Measurements from ENCODE around the gene ULK4.
"Not testable (repeated sequence)": the region's sequence is repeated elsewhere in the genome, so short reads cannot be mapped to it uniquely, and the experiment has no call there.

Gene ULK4

GRCh38 chr3:41290736-41291135, 671.2 kb downstream of the ULK4 start:
- no peak for FAIRE-seq

- no peak for FAIRE-seq
These were observed 671.6 kb downstream of the ULK4 start for GRCh38 chr3:41290306-41290705.

GRCh38 chr3:41288785-41289184, 673.1 kb downstream of the ULK4 start:
- no peak for FAIRE-seq

- FAIRE-seq, result no peak
These were observed 675.6 kb downstream of the ULK4 start for GRCh38 chr3:41286305-41286704.

- FAIRE-seq, result not testable (repeated sequence)
These were observed 677.0 kb downstream of the ULK4 start for GRCh38 chr3:41284934-41285333.

GRCh38 chr3:41277790-41278465, 684.0 kb downstream of the ULK4 start:
- FAIRE-seq, result no peak

GRCh38 chr3:41276191-41276590, 685.7 kb downstream of the ULK4 start:
- no peak for FAIRE-seq

GRCh38 chr3:41274944-41275668, 686.8 kb downstream of the ULK4 start:
- FAIRE-seq, result no peak

GRCh38 chr3:41272667-41273066, 689.2 kb downstream of the ULK4 start:
- FAIRE-seq, result no peak

GRCh38 chr3:41267975-41268640, 693.8 kb downstream of the ULK4 start:
- FAIRE-seq, result no peak

- FAIRE-seq, result no peak
These were observed 696.1 kb downstream of the ULK4 start for GRCh38 chr3:41265823-41266273.

GRCh38 chr3:41265011-41265545, 696.8 kb downstream of the ULK4 start:
- no peak for FAIRE-seq

- no peak for FAIRE-seq
These were observed 701.8 kb downstream of the ULK4 start for GRCh38 chr3:41260063-41260450.

- FAIRE-seq, result no peak
These were observed 702.3 kb downstream of the ULK4 start for GRCh38 chr3:41259449-41260062.

GRCh38 chr3:41258239-41258800, 703.6 kb downstream of the ULK4 start:
- FAIRE-seq, result no peak

GRCh38 chr3:41251593-41251992, 710.3 kb downstream of the ULK4 start:
- FAIRE-seq, result no peak

- no peak for FAIRE-seq
These were observed 711.1 kb downstream of the ULK4 start for GRCh38 chr3:41250825-41251224.

- FAIRE-seq, result no peak
These were observed 712.6 kb downstream of the ULK4 start for GRCh38 chr3:41249318-41249717.

GRCh38 chr3:41248525-41248924, 713.4 kb downstream of the ULK4 start:
- FAIRE-seq, result no peak

GRCh38 chr3:41247055-41248004, 714.6 kb downstream of the ULK4 start:
- FAIRE-seq, result no peak

GRCh38 chr3:41244620-41245336, 717.1 kb downstream of the ULK4 start:
- no peak for FAIRE-seq
